ENCODE results near the gene SEMA4C. TPM values are rescaled to one million over a fixed set of nuclear protein-coding genes. Genes with fewer than 3 reads are reported as not detected.

SEMA4C gene
- polyA plus RNA-seq, 3 donors, result 0.08 to 5.7 (median 0.21) TPM

DNA sequence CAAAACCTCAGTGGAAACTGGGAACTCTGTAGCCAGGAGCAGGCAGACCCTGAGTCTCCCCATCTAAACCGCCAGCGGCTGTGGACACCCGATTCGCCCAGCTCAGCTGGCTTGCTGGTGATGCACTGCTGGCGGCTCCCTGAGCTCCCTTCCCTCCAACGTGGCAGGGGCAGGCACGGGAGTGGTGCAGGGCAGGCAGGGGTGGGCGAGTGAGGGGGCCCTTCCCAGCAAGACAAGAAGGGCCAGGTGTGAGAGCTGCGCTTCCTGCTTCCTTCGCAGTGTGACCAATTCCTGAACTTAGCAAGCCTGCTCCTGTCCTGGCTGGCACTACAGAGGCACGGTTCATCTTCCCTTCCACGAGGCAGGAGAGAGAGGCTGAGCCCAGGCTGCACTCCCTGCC is 12.3 kb upstream of the SEMA4C start:
- no peaks in the 10 kb centered on the region for H3K36me3 ChIP-seq (replicated peaks in 1 of 2; ENCODE audit: control insufficient read depth in 1 of 2, insufficient read depth in 2 of 2, low read length in 2 of 2)
- DNase-seq, result no peak
- 87% methylated on average over 10 of the region's 12 CpGs for WGBS (ENCODE audit: insufficient coverage)
- TF ChIP-seq, protein P1, sequence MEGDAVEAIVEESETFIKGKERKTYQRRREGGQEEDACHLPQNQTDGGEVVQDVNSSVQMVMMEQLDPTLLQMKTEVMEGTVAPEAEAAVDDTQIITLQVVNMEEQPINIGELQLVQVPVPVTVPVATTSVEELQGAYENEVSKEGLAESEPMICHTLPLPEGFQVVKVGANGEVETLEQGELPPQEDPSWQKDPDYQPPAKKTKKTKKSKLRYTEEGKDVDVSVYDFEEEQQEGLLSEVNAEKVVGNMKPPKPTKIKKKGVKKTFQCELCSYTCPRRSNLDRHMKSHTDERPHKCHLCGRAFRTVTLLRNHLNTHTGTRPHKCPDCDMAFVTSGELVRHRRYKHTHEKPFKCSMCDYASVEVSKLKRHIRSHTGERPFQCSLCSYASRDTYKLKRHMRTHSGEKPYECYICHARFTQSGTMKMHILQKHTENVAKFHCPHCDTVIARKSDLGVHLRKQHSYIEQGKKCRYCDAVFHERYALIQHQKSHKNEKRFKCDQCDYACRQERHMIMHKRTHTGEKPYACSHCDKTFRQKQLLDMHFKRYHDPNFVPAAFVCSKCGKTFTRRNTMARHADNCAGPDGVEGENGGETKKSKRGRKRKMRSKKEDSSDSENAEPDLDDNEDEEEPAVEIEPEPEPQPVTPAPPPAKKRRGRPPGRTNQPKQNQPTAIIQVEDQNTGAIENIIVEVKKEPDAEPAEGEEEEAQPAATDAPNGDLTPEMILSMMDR (IDR thresholded peaks at IDR 0.05), result no peak
- peak overlapping the region in 1 of 2 donors; percentile 51 for H3K4me3 Mint-ChIP-seq
- H3K4me3 ChIP-seq (replicated peaks in 1 of 3; ENCODE audit: low read depth in 2 of 3, low read length in 3 of 3), result no peak overlapping the region
- intact Hi-C loops (cut with micrococcal nuclease), result no loop called here
- peaks cover 3 to 5% of the 10 kb centered on the region in 2 donors for H3K36me3 Mint-ChIP-seq
- no peak overlapping the region for H3K27ac ChIP-seq (ENCODE audit: low read depth in 1 of 2, low read length in 2 of 2)
- H3K4me1 Mint-ChIP-seq, result peaks cover 16% of the 10 kb centered on the region
- H3K9me3 ChIP-seq (replicated peaks in 1 of 2; ENCODE audit: control insufficient read depth in 1 of 2, insufficient read depth in 1 of 2, low read length in 2 of 2), result no peaks in the 10 kb centered on the region
- peaks cover 0 to 5% (median 0%) of the 10 kb centered on the region in 7 donors for H3K9me3 Mint-ChIP-seq
- H3K79me2 ChIP-seq (ENCODE audit: insufficient read depth, low read length), result no peaks in the 10 kb centered on the region
- no peak overlapping the region for H2AFZ ChIP-seq (ENCODE audit: insufficient read depth, low read depth, low read length, poor library complexity, severe bottlenecking)
- no peaks in the 10 kb centered on the region for H4K20me1 ChIP-seq (ENCODE audit: insufficient read depth, low read length)
- H3K4me2 ChIP-seq (replicated peaks; ENCODE audit: extremely low read depth, low read length, poor library complexity, severe bottlenecking), result no peak overlapping the region
- H3K4me1 ChIP-seq (ENCODE audit: control insufficient read depth in 1 of 2, insufficient read depth in 2 of 2, low read length in 2 of 2), result peaks cover 26 to 28% of the 10 kb centered on the region in 2 donors
- H3K27me3 Mint-ChIP-seq (ENCODE audit: low read depth in 3 of 3), result peaks cover 71 to 99% (median 80%) of the 10 kb centered on the region in 3 donors
- H3K27me3 ChIP-seq (ENCODE audit: control insufficient read depth in 2 of 2, insufficient read depth in 2 of 2, low read length in 2 of 2), result peaks cover 0 to 87% of the 10 kb centered on the region in 2 donors
- H3K27ac Mint-ChIP-seq, result no peak overlapping the region
- no peak overlapping the region for H3K9ac ChIP-seq (ENCODE audit: insufficient read depth, low read length, poor library complexity, severe bottlenecking)

DNA sequence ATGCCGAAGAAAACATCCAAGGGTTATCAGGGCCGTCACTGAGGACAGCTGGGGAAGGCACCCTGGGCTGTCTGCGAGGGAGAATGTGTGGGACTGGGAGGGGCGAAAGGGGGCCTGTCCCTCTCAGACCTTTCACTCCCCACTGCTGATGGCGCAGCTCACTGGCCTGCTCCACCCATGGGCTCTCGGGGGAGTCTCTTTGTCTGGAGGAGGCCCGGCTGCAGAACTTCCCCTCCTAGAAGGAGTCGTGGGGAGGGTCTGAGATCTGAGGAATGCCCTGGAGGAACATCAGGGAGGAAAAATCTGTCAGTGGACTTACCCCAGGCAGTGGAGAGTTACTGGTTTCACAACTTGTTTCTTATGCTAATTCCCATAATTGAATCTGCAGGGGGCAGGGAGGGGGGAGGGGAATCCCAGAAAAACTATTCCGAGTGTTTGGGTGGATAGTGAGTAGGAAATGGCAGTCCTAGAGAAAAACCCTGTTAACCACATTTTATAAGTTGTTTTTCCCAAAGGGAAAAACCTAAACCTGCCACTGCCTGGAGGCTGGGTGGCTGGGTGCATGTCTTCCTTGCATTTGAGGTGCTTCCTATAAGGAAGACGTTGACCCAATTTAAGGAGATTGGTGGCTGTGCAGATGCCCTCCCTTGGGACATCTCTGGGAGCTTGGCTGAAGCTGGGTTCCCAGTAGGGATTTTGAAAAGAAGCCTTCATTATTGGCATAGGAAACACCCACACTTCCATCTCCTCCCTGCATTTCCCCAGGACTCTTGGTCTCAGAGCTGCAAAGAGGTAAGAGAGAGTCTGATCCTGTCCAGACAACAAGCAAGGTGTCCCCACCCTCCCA is 11.7 kb upstream of the SEMA4C start:
- no peak overlapping the region for H3K9ac ChIP-seq (ENCODE audit: insufficient read depth, low read length, poor library complexity, severe bottlenecking)
- peak overlapping the region in 1 of 2 donors; percentile 57 for H3K4me3 Mint-ChIP-seq
- DNase-seq, result no peak
- intact Hi-C loops (cut with micrococcal nuclease), result no loop called here
- H3K36me3 Mint-ChIP-seq, result peaks cover 3 to 5% of the 10 kb centered on the region in 2 donors
- H3K4me3 ChIP-seq (replicated peaks in 1 of 3; ENCODE audit: low read depth in 2 of 3, low read length in 3 of 3), result no peak overlapping the region
- TF ChIP-seq, protein P1 (IDR thresholded peaks at IDR 0.05), result no peak
- no peak overlapping the region for H3K27ac Mint-ChIP-seq
- WGBS (ENCODE audit: insufficient coverage), result no CpG with 5 or more reads among the region's 10 CpGs
- H3K79me2 ChIP-seq (ENCODE audit: insufficient read depth, low read length), result no peaks in the 10 kb centered on the region
- no peak overlapping the region for H2AFZ ChIP-seq (ENCODE audit: insufficient read depth, low read depth, low read length, poor library complexity, severe bottlenecking)
- peaks cover 0 to 90% of the 10 kb centered on the region in 2 donors for H3K27me3 ChIP-seq (ENCODE audit: control insufficient read depth in 2 of 2, insufficient read depth in 2 of 2, low read length in 2 of 2)
- no peak overlapping the region for H3K4me2 ChIP-seq (replicated peaks; ENCODE audit: extremely low read depth, low read length, poor library complexity, severe bottlenecking)
- no peaks in the 10 kb centered on the region for H4K20me1 ChIP-seq (ENCODE audit: insufficient read depth, low read length)
- H3K4me1 ChIP-seq (ENCODE audit: control insufficient read depth in 1 of 2, insufficient read depth in 2 of 2, low read length in 2 of 2), result peaks cover 21 to 22% of the 10 kb centered on the region in 2 donors
- H3K9me3 ChIP-seq (replicated peaks in 1 of 2; ENCODE audit: control insufficient read depth in 1 of 2, insufficient read depth in 1 of 2, low read length in 2 of 2), result no peaks in the 10 kb centered on the region
- H3K27ac ChIP-seq (ENCODE audit: low read depth in 1 of 2, low read length in 2 of 2), result no peak overlapping the region
- H3K36me3 ChIP-seq (replicated peaks in 1 of 2; ENCODE audit: control insufficient read depth in 1 of 2, insufficient read depth in 2 of 2, low read length in 2 of 2), result no peaks in the 10 kb centered on the region
- peaks cover 14% of the 10 kb centered on the region for H3K4me1 Mint-ChIP-seq
- peaks cover 0 to 5% (median 0%) of the 10 kb centered on the region in 7 donors for H3K9me3 Mint-ChIP-seq
- H3K27me3 Mint-ChIP-seq (ENCODE audit: low read depth in 3 of 3), result peaks cover 67 to 98% (median 83%) of the 10 kb centered on the region in 3 donors

Data from CD14-positive monocyte (primary cell).